GM18873 (cell line): ENCODE results near the gene LPCAT2.

Experiments
- ATAC-seq: cut with Tn5 transposase; IDR thresholded peaks from one replicate; pipeline ENCODE4 v1.9.1; 2021; ENCODE audit warnings: mild to moderate bottlenecking, moderate library complexity, moderate number of reproducible peaks; ENCODE audit not compliant: unreplicated experiment, low FRiP score

Gene LPCAT2

DNA sequence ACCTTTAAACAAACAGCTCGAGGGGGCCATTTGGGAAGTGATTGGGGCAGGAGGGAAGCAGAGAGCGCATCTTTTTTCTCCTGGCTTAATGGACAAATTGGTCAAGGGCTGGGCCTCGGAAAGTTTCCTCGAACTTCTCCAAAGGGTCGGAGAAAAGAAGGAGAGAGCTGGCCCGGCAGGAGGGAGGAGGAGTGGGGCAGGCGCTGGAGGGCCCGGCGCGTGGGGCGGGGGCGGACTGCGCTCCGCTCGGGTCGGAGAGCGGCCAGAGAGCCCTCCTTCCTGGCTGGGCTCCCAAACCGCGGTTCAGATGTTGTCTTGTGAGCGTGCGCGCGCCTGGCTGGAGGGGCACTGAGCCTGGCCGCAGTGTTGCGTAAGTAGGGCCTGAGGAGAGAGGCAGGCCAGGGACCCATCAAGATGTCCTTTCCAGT lies 28.6 kb upstream of the LPCAT2 start:
- no peak for ATAC-seq

DNA sequence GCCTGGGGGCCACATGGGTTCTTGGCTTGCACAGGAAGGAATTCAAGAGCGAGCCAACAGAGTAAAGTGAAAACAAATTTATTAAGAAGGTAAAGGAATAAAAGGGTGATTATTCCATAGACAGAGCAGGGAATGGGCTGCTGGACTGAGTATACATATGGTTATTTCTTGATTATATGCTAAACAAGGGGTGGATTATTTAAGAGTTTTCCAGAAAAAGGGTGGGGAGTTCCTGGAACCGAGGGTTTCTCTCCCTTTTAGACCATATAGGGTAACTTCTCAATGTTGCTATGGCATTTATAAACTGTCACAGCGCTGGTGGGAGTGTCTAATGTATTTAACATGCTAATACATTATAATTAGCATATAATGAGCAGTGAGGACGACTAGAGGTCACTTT lies 27.8 kb upstream of the LPCAT2 start:
- ATAC-seq = no peak

DNA sequence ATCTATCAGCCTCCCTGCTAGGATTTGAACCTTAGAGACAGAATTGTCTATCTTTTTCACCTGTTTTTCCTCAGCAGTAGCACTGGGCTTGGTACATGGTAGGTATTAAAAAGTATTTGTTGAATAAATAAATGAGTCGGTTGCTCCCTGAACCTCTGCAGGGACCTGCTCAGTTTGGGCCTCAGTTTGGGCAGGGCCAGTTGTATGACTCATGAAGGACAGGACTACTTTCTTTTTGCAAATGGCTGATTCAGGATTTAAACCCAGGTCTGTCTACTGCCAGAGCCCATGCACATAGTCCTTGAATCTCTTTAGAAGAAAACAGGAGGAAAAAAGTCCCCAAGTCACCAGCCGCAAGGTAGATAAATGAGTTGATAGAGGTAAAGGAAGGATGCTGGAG lies 26.8 kb upstream of the LPCAT2 start:
- no peak for ATAC-seq

DNA sequence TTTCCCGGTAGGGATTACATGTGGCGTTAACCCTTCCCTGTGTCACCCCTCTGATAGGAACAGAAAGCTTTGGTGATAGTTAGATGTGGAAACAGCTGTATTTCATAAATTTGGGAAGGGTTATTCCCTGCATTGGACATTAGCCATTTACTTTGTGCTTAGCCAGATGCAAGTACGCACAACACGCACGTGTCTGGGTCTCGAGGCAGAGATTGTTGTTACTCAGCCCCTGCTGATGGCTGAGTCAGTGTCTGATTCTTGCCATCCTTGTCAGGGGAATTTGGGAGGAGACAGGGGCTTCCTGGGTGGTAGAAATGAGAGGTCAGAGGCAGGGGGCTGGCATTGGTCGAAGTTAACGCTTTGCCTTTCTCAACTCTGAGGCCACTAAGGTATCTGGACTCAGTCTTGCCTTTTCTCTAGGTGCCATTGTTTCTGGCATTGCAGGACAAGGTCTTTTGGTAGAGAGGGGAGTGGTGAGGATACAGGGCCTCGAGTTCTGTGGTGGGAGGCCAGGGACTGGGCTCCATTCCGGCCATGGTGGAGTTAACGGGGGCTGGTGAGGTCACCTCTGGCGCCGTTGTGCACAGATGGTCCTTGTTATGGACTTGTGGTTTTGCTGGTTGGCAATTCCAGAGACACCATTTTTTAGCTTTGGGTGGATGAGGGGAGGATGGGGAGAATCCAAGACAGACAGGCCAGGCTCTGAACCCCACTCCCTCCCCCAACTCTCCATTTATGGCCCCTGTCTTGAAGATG lies 21.6 kb upstream of the LPCAT2 start:
- ATAC-seq = no peak

DNA sequence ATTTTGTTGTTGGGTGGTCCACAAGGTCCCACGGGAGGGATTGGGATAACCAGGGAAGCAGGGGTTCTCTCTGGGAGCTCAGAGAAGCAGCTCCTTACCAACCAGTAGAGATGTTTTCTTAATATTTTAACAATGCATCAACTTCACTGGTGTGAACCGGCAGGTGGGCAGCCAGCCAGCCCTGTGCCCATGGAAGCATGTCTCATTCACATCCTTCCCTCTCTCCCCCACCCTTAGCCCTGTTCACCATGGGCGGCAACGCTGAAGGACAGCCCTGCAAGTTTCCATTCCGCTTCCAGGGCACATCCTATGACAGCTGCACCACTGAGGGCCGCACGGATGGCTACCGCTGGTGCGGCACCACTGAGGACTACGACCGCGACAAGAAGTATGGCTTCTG lies 20.6 kb upstream of the LPCAT2 start:
- ATAC-seq = no peak

DNA sequence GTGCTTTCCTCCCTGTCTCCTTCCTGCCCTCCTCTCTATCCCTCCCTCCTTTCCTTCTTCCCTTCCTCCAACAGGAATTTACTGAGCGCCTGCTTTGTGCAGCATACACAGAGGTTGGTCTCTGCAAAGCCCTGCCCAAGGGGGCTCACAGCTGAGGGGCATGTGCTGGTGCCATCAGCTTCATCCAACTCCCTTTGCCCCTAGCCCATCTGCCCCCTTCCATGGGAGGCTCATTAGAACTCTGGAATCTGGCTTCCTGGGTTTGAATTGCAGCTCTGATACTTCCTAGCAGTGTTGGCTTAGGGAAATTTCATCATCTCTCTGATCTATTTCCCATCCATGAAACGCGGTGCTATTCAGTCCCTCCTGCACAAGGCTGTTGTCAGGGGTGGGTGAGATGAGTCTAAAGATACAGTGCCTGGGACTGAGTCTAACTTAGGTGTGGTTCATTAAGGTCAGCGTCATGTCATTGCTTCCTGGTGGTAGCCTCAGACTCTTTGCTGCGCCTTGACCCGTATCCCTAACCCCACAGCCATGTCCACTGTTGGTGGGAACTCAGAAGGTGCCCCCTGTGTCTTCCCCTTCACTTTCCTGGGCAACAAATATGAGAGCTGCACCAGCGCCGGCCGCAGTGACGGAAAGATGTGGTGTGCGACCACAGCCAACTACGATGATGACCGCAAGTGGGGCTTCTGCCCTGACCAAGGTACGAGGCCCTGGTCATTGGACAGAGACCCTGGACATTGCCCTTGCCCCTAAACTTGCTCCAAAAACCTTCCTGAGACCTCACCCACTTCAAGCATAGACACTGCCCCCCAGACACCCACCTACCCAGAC lies 19.5 kb upstream of the LPCAT2 start:
- no peak for ATAC-seq

DNA sequence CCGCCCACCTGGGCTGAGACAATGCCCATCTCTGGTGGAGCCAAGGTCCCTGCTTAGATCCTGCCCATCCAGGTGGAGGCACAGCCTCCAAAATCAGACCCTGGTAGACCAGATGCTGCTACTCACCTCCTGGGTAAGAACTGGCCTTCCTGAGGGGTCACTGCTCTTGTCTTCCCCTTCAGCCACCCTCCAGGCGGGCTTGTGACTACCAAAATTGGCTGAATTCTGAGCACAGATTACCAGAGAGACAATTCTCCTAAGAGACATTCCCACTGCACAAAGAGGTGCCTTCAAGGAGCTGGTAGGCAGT lies 19.0 kb upstream of the LPCAT2 start:
- ATAC-seq = no peak

DNA sequence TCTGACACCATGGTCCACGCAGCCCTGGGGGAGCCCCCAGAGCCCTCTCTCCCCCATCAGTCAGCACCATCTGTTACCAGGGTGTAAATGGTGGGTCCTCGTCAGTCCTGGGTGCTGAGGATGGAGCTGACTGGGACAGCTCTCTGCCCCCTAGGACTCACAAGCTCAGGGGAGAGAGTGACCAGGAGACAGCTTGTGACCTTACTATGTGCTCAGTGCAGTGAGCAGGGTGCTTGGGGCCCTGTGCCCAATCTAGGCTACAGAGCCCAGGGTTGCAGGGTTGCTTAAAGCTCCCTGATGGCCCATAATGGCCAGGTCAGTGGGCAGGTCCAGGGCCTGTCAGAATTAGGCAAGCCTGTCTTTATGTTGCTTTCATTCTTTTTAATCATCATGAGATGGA lies 18.6 kb upstream of the LPCAT2 start:
- no peak for ATAC-seq

DNA sequence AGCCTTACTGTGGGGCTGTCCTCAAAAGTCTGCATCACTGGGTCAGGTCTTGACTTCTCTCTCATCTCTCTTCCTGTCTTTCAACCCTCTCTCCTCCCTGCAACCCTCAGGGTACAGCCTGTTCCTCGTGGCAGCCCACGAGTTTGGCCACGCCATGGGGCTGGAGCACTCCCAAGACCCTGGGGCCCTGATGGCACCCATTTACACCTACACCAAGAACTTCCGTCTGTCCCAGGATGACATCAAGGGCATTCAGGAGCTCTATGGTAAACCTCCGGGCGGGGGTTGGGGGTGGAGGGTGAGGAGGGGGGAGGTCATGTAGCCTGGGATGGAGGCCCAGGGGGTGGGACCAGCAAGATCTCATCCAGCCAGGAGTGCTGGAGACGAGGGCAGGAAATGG lies 17.2 kb upstream of the LPCAT2 start:
- ATAC-seq = no peak

DNA sequence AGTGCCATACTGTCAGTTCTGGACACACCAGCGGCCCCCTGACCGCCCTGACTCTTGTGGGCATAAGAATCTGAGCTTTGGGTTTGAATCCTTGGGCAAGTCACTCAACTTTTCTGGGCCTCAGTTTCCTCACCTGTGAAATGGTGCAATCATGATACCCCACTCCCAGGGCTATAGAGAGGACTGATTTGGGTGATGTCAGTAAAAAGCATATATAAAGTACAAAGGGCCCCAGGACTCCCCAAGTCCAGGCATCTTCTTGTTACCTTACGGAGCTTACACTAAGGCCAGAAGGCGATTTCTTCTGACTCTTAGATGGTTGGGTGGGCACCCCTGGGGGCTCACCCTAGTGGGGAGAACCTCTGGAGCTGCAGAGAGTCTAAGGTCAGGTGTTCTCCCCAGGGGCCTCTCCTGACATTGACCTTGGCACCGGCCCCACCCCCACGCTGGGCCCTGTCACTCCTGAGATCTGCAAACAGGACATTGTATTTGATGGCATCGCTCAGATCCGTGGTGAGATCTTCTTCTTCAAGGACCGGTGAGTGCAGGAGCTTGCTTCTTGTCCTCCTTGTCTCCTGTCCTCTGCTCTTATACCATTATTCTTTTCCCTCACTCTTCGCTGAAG lies 16.0 kb upstream of the LPCAT2 start:
- no peak for ATAC-seq

DNA sequence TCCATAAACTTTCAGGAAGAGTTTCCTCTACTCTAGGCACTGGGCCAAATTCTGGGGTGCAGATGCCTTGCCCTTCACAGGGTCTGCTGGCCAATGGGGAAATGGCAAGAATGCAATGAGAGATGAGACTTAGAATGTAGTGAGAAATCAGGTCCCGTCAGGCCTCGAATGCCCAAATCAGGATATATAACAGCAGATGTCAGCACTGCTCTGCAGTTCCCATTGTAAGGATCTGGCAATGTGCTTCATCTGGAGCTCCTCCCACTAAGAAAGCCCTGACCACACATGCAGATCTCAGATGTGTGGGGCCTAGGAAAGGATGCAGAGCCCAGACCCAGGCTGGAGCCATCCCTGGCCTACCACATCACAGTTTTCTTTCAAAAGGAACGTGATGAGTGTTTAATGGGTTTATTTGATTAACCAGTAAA lies 13.9 kb upstream of the LPCAT2 start:
- no peak for ATAC-seq

DNA sequence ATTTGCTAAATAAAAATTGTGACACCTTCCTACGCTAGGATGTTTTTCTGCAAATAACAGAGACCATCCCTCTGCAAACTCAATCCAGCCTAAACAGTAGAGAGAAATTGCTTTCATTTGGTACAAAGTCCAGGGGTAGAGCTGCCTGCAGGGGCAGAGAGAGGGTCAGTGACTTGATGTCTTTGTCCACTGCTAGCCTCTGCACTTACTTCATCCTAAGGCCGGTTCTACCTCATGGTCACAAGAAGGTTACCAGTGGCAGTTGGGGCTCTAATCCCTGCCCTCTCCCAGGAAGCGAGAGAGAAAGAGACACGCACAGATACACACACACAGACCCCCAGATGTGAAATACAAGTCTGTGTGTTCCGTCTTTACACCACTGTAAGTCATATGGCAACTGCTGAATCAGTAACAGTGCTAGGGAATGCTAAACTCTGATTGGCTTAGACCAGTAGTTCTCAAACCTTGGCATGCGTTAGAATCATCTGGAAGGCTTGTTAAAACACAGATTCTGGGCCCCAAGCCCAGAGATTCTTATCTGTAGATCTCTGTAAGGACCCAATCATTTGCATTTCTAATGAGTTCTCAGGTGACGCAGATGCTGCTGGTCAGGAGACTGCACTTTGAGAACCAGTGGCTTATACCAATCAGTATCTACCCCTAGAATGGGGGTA lies 13.1 kb upstream of the LPCAT2 start:
- ATAC-seq = no peak

DNA sequence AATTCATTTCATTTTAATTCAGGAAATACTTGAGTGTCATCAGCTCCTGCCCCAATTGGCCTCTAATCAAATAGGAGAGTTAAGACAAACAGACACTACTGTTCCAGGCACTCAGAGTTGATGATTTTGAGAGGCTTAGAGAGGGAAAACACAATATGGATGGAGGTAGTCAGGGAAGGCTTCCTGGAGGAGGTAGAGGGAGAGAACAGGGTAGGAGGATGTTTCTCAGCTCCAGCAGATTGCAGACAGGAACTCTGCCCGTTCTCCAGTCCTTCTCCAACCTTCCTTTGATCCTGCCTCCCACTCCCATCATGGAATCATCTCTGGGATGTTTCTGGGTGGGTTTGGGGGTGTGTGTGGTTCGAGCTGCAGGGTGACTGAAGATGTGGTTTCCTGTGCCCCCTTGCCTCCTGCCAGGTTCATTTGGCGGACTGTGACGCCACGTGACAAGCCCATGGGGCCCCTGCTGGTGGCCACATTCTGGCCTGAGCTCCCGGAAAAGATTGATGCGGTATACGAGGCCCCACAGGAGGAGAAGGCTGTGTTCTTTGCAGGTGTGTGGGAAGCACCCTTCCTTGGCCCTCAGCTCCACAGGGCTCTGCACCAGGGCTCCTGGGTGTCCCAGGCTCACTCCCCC lies 12.2 kb upstream of the LPCAT2 start:
- ATAC-seq = no peak

DNA sequence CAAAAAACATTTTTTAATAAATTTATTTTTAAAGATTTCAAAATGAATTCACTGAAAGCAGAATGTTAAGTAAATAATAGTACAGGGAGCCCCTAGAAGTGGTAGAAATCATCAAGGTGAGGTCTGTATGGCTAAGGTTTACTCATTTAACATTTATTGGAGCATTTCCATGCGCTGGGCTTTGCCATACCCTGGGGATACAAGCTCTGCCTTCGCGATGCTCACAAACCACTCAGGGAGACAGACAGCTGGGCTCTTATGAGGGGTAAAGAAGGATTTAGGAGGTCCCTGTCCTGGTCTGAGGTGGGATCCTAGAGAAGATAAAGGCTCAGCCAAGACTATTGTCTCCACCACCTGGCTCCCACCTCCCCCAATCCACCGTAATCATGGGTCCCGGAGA lies 11.3 kb upstream of the LPCAT2 start:
- no peak for ATAC-seq

DNA sequence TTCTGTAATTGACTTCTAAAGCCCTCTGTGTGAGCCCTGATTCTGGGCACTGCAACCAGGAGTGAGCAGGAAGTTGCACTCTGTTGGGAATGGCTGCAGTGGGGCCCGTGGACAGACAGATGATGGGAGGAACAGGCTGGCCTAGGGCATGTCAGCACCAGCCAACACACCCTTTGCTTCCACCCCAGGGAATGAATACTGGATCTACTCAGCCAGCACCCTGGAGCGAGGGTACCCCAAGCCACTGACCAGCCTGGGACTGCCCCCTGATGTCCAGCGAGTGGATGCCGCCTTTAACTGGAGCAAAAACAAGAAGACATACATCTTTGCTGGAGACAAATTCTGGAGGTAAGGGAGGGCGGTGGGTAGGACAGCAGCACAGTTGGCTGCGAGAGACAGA lies 10.8 kb upstream of the LPCAT2 start:
- ATAC-seq = no peak

DNA sequence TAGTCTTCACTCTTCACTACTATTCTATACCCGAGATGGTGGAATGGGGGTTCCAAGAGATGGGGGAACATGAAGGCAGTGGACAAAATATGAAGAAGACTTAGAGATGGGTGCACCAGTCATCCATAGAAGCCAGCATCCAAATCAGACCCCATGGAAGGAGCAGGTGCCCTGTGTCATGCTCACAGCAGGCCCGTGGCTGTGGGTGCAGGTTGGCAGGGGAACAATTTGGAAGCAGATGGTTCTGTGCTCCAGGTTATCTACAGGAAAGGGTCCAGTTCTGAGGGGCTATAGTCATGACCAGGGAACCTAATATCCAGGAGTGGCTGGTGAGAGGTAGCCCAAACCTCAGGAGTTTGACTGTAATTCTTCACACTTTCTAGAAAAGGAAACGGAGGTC lies 9.6 kb upstream of the LPCAT2 start:
- ATAC-seq = no peak

DNA sequence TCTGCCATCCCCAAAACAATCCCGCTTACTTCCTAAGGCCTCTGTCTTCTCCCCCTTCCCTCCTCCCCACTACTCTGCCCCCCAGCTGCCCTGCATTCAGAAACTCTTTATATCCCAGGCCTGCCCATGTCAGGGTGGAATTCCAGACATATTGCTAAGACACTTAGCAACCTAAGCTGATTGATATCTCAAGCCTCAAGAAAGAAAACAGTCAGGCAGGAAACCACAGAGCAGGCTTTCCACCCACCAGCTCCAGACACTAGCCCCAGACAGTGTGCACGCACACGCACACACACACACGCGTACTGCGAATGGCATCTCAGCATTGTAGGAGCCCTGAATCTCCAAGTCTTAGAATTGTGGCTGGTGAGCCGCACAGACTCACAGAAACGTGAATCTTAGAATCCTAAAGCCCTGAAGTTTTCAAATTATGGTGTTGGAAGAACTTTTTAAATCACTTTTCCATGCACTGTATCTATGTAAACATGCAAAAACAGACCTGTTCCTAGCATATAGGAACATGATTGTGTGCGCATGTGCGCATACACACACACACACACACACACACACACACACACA lies 8.8 kb upstream of the LPCAT2 start:
- ATAC-seq = no peak

DNA sequence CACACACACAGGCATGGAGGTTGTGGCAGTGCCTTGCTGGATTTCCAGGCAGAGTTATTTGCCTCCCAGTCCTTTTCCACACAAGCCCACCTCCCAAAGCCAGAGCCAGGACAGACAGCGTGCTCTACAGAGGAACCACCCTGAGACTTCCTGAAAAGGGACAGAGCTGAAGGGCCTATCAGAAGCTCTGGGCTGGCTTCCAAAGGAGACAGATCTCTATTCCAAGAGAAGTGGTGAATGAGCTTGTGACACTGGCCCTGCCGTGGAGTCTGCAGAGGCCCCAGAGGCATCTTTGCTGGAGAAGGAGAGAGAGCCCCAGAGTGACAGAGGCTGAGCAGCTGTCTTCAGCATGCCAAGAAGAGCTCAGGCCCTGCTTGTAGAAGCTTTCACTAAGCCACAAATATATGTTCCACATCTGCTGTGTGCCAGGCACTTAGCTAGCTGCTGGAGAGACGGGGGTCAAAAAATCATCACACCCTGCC lies 8.3 kb upstream of the LPCAT2 start:
- no peak for ATAC-seq

DNA sequence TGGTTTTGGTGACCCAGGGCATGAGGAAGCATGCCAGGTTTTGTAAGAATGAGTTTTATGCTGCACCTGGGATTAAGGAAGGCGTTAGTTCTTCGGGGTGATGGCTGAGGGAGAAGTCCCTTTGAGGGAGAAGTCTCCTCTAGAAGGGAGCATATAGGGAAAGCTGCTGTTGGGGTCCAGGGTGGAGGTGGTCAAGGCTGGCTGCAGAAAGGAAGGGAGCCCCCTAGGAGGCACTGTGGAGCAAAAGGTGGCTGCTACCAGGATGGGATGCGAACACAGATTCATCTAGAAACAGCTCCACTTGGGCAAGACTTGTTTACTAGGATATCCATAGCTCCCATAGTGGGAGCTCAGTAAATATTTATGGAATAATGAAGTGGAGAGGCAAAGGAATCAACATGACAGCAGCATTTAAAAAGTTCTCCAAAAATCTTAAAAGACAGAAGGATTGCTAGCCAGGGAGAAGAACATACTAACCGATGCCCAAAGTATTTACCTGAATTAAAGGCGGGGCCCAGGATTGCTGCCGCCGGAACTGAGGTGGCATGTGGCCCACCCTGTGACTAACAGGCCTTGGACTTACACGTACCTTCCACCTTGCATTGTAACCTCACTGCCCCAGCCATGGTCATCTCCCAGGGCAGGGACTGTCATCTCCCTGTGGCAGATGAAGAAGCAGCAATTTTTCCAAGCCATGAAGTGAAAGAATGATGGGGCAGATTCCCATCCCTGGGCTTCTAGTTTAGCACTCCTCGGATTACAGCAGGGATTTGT lies 7.1 kb upstream of the LPCAT2 start:
- ATAC-seq = no peak
